ENCODE data around the gene USP16. TPM values are rescaled to one million over a fixed set of nuclear protein-coding genes. Genes with fewer than 3 reads are reported as not detected.
A peak's percentile ranks its signal among the peaks of the same experiment; 100 is the strongest.

Gene USP16
- total and polyA plus RNA-seq, 2 of the 13 experiments (the other 11 are each of a cell fraction or from before 2014, with no cell fraction given): 16.5 to 46.9 TPM

DNA sequence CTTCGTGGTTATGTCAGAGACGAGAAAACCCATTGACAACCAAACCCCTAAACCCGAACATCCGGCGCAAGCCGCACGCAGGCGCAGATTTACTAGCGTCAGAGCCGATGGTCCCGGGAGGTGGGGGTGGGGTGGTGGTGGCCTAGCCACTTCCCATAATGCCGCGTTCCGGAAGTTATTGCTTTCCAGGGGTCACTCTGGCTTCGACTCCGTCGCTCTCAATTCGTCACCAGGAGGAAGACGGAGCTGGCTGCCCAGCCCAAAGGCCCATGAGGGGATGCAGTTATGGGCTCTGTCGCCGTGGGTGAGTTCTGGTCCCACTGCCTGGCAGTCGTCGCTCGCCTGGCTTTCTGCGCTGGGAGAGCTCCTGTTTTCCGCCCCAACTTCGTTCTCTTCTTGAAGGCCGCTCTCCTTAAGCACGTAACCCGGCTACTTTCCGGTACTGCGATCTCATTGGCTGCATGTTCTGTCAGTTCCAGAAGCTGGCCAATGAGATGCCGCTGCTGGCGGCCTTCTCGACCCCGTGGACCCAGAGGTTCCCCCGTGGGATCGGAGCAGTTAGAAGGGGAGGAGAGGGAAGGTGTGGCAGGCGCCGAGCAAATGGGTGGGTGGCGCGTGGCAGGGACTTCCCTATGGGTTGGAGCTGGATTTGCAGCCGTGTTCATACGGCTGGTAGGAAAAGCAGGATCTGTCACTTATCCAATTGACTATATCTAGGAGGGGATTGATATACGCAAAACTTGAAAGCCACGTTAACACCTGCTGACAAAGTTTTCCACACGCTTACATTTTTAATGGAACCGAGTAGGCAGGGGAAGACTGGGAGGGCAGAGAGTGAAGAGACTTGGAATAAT, at the start of gene USP16 (continued):
- TF ChIP-seq, protein P1, sequence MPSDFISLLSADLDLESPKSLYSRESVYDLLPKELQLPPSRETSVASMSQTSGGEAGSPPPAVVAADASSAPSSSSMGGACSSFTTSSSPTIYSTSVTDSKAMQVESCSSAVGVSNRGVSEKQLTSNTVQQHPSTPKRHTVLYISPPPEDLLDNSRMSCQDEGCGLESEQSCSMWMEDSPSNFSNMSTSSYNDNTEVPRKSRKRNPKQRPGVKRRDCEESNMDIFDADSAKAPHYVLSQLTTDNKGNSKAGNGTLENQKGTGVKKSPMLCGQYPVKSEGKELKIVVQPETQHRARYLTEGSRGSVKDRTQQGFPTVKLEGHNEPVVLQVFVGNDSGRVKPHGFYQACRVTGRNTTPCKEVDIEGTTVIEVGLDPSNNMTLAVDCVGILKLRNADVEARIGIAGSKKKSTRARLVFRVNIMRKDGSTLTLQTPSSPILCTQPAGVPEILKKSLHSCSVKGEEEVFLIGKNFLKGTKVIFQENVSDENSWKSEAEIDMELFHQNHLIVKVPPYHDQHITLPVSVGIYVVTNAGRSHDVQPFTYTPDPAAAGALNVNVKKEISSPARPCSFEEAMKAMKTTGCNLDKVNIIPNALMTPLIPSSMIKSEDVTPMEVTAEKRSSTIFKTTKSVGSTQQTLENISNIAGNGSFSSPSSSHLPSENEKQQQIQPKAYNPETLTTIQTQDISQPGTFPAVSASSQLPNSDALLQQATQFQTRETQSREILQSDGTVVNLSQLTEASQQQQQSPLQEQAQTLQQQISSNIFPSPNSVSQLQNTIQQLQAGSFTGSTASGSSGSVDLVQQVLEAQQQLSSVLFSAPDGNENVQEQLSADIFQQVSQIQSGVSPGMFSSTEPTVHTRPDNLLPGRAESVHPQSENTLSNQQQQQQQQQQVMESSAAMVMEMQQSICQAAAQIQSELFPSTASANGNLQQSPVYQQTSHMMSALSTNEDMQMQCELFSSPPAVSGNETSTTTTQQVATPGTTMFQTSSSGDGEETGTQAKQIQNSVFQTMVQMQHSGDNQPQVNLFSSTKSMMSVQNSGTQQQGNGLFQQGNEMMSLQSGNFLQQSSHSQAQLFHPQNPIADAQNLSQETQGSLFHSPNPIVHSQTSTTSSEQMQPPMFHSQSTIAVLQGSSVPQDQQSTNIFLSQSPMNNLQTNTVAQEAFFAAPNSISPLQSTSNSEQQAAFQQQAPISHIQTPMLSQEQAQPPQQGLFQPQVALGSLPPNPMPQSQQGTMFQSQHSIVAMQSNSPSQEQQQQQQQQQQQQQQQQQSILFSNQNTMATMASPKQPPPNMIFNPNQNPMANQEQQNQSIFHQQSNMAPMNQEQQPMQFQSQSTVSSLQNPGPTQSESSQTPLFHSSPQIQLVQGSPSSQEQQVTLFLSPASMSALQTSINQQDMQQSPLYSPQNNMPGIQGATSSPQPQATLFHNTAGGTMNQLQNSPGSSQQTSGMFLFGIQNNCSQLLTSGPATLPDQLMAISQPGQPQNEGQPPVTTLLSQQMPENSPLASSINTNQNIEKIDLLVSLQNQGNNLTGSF (CRISPR knock-in tag; IDR thresholded peaks at IDR 0.05): no peak; the same call in 1 of the 2 replicates
- no peak; the same call in 1 of the 2 replicates for TF ChIP-seq SP5 (CRISPR knock-in tag; IDR thresholded peaks at IDR 0.05; ENCODE audit: borderline replicate concordance, low read depth)
- TF ChIP-seq ZNF543 (CRISPR knock-in tag; IDR thresholded peaks at IDR 0.05): peak; percentile 77; the same call in 1 of the 2 replicates
- no peak; the same call in 1 of the 2 replicates for TF ChIP-seq ZZZ3 (CRISPR knock-in tag; IDR thresholded peaks at IDR 0.05; ENCODE audit: borderline replicate concordance)
- TF ChIP-seq ZNF629 (CRISPR knock-in tag; conservative IDR thresholded peaks at IDR 0.05): peak; percentile 3
- TF ChIP-seq, protein P2, sequence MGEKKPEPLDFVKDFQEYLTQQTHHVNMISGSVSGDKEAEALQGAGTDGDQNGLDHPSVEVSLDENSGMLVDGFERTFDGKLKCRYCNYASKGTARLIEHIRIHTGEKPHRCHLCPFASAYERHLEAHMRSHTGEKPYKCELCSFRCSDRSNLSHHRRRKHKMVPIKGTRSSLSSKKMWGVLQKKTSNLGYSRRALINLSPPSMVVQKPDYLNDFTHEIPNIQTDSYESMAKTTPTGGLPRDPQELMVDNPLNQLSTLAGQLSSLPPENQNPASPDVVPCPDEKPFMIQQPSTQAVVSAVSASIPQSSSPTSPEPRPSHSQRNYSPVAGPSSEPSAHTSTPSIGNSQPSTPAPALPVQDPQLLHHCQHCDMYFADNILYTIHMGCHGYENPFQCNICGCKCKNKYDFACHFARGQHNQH (CRISPR knock-in tag; IDR thresholded peaks at IDR 0.05): 0 out of 2 replicates have a peak, but pooled peaks have one; percentile 33
- TF ChIP-seq, protein P3, sequence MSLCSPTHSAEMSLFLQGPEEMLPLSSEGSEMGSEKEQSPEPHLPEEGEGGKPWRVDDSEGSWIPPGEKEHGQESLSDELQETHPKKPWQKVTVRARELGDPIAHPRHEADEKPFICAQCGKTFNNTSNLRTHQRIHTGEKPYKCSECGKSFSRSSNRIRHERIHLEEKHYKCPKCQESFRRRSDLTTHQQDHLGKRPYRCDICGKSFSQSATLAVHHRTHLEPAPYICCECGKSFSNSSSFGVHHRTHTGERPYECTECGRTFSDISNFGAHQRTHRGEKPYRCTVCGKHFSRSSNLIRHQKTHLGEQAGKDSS (CRISPR knock-in tag; IDR thresholded peaks at IDR 0.05; ENCODE audit: borderline replicate concordance, low read depth): no peak; the same call in 1 of the 2 replicates
- peak; percentile 13 for TF ChIP-seq XRCC5 (optimal IDR thresholded peaks at IDR 0.05; ENCODE audit: low read length)
- TF ChIP-seq MAFK (conservative IDR thresholded peaks at IDR 0.05 in 1 of 2, IDR thresholded peaks at IDR 0.05 in 1 of 2; ENCODE audit: low read length in 2 of 2): no peak
- no peak for TF ChIP-seq ONECUT2 (CRISPR knock-in tag; IDR thresholded peaks at IDR 0.05)
- no peak for TF ChIP-seq ZNF589 (CRISPR knock-in tag; conservative IDR thresholded peaks at IDR 0.05)
- TF ChIP-seq NPAS2 (CRISPR knock-in tag; IDR thresholded peaks at IDR 0.05; ENCODE audit: borderline replicate concordance): no peak
- peak; percentile 53; the same call in 1 of the 2 replicates for TF ChIP-seq REPIN1 (CRISPR knock-in tag; IDR thresholded peaks at IDR 0.05; ENCODE audit: borderline replicate concordance, low read depth)
- peak; percentile 44 for TF ChIP-seq HNRNPLL (IDR thresholded peaks at IDR 0.05; ENCODE audit: low read depth, low read length, poor library complexity, severe bottlenecking)
- TF ChIP-seq IRX3 (CRISPR knock-in tag; IDR thresholded peaks at IDR 0.05; ENCODE audit: borderline replicate concordance, low read depth): no peak
- TF ChIP-seq ZSCAN30 (CRISPR knock-in tag; IDR thresholded peaks at IDR 0.05): no peak
- TF ChIP-seq, protein P4, sequence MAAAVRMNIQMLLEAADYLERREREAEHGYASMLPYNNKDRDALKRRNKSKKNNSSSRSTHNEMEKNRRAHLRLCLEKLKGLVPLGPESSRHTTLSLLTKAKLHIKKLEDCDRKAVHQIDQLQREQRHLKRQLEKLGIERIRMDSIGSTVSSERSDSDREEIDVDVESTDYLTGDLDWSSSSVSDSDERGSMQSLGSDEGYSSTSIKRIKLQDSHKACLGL (CRISPR knock-in tag; IDR thresholded peaks at IDR 0.05): no peak; the same call in 1 of the 2 replicates
- no peak for TF ChIP-seq NFRKB (IDR thresholded peaks at IDR 0.05)
- TF ChIP-seq ETV5 (CRISPR knock-in tag; IDR thresholded peaks at IDR 0.05; ENCODE audit: borderline replicate concordance): peak; percentile 79

All from HepG2 (cell line).